Stimulated activated naive CD8-positive, alpha-beta T cell treated with anti-CD3 and anti-CD28 coated beads, Interleukin-15, amount 100 ng/mL, for 72 hours (primary cell): ENCODE data around the gene MYH7B.

ENCODE experiments used
- ATAC-seq: fragments of 150-1000 bp; cut with Tn5 transposase; 2 replicates; pipeline ENCODE4 v1.10.0; 2021; ENCODE audit warnings: mild to moderate bottlenecking, moderate library complexity
- DNase-seq, 2 donors: peaks; one replicate each; pipeline ENCODE4 v3.0.0; 2021 to 2022
- H3K27ac Mint-ChIP-seq, 2 donors: one replicate each; pipeline ENCODE4 v1.8.0; 2022; ENCODE audit warnings: mild to moderate bottlenecking in 2 of 2, mixed read lengths in 2 of 2, moderate library complexity in 2 of 2
- H3K27me3 Mint-ChIP-seq: one replicate; pipeline ENCODE4 v1.8.0; 2022; ENCODE audit warnings: mixed read lengths
- H3K4me1 Mint-ChIP-seq: one replicate; pipeline ENCODE4 v1.8.0; 2022; ENCODE audit warnings: mild to moderate bottlenecking, mixed read lengths
- H3K4me3 Mint-ChIP-seq, 2 donors: one replicate each; pipeline ENCODE4 v1.8.0; 2022; ENCODE audit warnings: mild to moderate bottlenecking in 2 of 2, mixed read lengths in 2 of 2, moderate library complexity in 1 of 2
- H3K9me3 Mint-ChIP-seq, 2 donors: one replicate each; pipeline ENCODE4 v1.8.0; 2022; ENCODE audit warnings: mixed read lengths in 2 of 2

Gene MYH7B

GRCh38 chr20:34990661-34991214 is 35.1 kb downstream of the MYH7B start:
- Mint-ChIP-seq H3K27ac (peak overlapping the region in 1 of 2 donors; percentile 85), H3K4me1 (no peaks in the 10 kb centered on the region), H3K27me3 (no peaks in the 10 kb centered on the region), H3K9me3 (no peaks in the 10 kb centered on the region), H3K4me3 (no peak overlapping the region)
- no peak for ATAC-seq
- no peak for DNase-seq

GRCh38 chr20:34992751-34993417 is 37.2 kb downstream of the MYH7B start:
- H3K27me3 Mint-ChIP-seq, result no peaks in the 10 kb centered on the region
- H3K9me3 Mint-ChIP-seq, result no peaks in the 10 kb centered on the region
- DNase-seq (no peak), ATAC-seq (no peak)
- no peaks in the 10 kb centered on the region for H3K4me1 Mint-ChIP-seq
- no peak overlapping the region for H3K4me3 Mint-ChIP-seq
- peak overlapping the region in 1 of 2 donors; percentile 79 for H3K27ac Mint-ChIP-seq

- Mint-ChIP-seq H3K27me3 (no peaks in the 10 kb centered on the region), H3K4me3 (no peak overlapping the region), H3K27ac (peak overlapping the region in 1 of 2 donors; percentile 45), H3K4me1 (no peaks in the 10 kb centered on the region), H3K9me3 (no peaks in the 10 kb centered on the region)
- ATAC-seq, result no peak
- no peak for DNase-seq
Measured at GRCh38 chr20:34993941-34994508, 38.4 kb downstream of the MYH7B start.

GRCh38 chr20:34994509-34995131 is 39.0 kb downstream of the MYH7B start:
- Mint-ChIP-seq H3K4me1 (no peaks in the 10 kb centered on the region), H3K27ac (no peak overlapping the region), H3K4me3 (no peak overlapping the region), H3K27me3 (no peaks in the 10 kb centered on the region), H3K9me3 (no peaks in the 10 kb centered on the region)
- ATAC-seq, result no peak
- no peak for DNase-seq

- DNase-seq (no peak), ATAC-seq (no peak)
- no peaks in the 10 kb centered on the region for H3K27me3 Mint-ChIP-seq
- no peaks in the 10 kb centered on the region for H3K9me3 Mint-ChIP-seq
- H3K4me1 Mint-ChIP-seq, result no peaks in the 10 kb centered on the region
- H3K4me3 Mint-ChIP-seq, result no peak overlapping the region
- peak overlapping the region in 1 of 2 donors; percentile 71 for H3K27ac Mint-ChIP-seq
Measured at GRCh38 chr20:34995192-34995591, 39.5 kb downstream of the MYH7B start.

- no peaks in the 10 kb centered on the region for H3K4me1 Mint-ChIP-seq
- H3K27ac Mint-ChIP-seq, result no peak overlapping the region
- ATAC-seq, result no peak
- no peaks in the 10 kb centered on the region for H3K27me3 Mint-ChIP-seq
- H3K4me3 Mint-ChIP-seq, result no peak overlapping the region
- H3K9me3 Mint-ChIP-seq, result no peaks in the 10 kb centered on the region
- DNase-seq, result no peak
Measured at GRCh38 chr20:34995696-34996095, 40.0 kb downstream of the MYH7B start.

- Mint-ChIP-seq H3K9me3 (no peaks in the 10 kb centered on the region), H3K27me3 (no peaks in the 10 kb centered on the region), H3K4me3 (no peak overlapping the region), H3K4me1 (no peaks in the 10 kb centered on the region), H3K27ac (peak overlapping the region in 1 of 2 donors; percentile 68)
- DNase-seq, result no peak
- ATAC-seq, result peak; percentile 26
Measured at GRCh38 chr20:34996243-34997028, 40.8 kb downstream of the MYH7B start.

GRCh38 chr20:34997131-34997561 is 41.5 kb downstream of the MYH7B start:
- H3K27ac Mint-ChIP-seq, result no peak overlapping the region
- ATAC-seq (peak; percentile 2), DNase-seq (no peak)
- no peak overlapping the region for H3K4me3 Mint-ChIP-seq
- no peaks in the 10 kb centered on the region for H3K4me1 Mint-ChIP-seq
- H3K27me3 Mint-ChIP-seq, result no peaks in the 10 kb centered on the region
- no peaks in the 10 kb centered on the region for H3K9me3 Mint-ChIP-seq

GRCh38 chr20:34997774-34998173 is 42.1 kb downstream of the MYH7B start:
- Mint-ChIP-seq H3K27me3 (no peaks in the 10 kb centered on the region), H3K27ac (peak overlapping the region; percentile 4 to 75), H3K9me3 (no peaks in the 10 kb centered on the region), H3K4me1 (no peaks in the 10 kb centered on the region), H3K4me3 (no peak overlapping the region)
- ATAC-seq, result no peak
- no peak for DNase-seq

GRCh38 chr20:34998331-34998950 is 42.8 kb downstream of the MYH7B start:
- Mint-ChIP-seq H3K9me3 (no peaks in the 10 kb centered on the region), H3K27ac (peak overlapping the region in 1 of 2 donors; percentile 31), H3K4me3 (no peak overlapping the region), H3K27me3 (no peaks in the 10 kb centered on the region), H3K4me1 (no peaks in the 10 kb centered on the region)
- no peak for DNase-seq
- ATAC-seq, result no peak

GRCh38 chr20:34999021-34999451 is 43.4 kb downstream of the MYH7B start:
- ATAC-seq (no peak), DNase-seq (no peak)
- Mint-ChIP-seq H3K9me3 (no peaks in the 10 kb centered on the region), H3K4me1 (no peaks in the 10 kb centered on the region), H3K27ac (no peak overlapping the region), H3K4me3 (no peak overlapping the region), H3K27me3 (no peaks in the 10 kb centered on the region)

GRCh38 chr20:34999782-35000181 is 44.1 kb downstream of the MYH7B start:
- peak overlapping the region in 1 of 2 donors; percentile 27 for H3K27ac Mint-ChIP-seq
- DNase-seq (no peak), ATAC-seq (no peak)
- H3K9me3 Mint-ChIP-seq, result no peaks in the 10 kb centered on the region
- no peak overlapping the region for H3K4me3 Mint-ChIP-seq
- H3K27me3 Mint-ChIP-seq, result no peaks in the 10 kb centered on the region
- no peaks in the 10 kb centered on the region for H3K4me1 Mint-ChIP-seq

- Mint-ChIP-seq H3K27ac (peak overlapping the region in 1 of 2 donors; percentile 84), H3K27me3 (no peaks in the 10 kb centered on the region), H3K4me1 (no peaks in the 10 kb centered on the region), H3K4me3 (no peak overlapping the region), H3K9me3 (no peaks in the 10 kb centered on the region)
- ATAC-seq (no peak), DNase-seq (no peak)
Measured at GRCh38 chr20:35000311-35000921, 44.7 kb downstream of the MYH7B start.

GRCh38 chr20:35000922-35001595 is 45.4 kb downstream of the MYH7B start:
- no peaks in the 10 kb centered on the region for H3K4me1 Mint-ChIP-seq
- H3K9me3 Mint-ChIP-seq, result no peaks in the 10 kb centered on the region
- H3K27ac Mint-ChIP-seq, result peak overlapping the region in 1 of 2 donors; percentile 84
- ATAC-seq, result no peak
- no peak overlapping the region for H3K4me3 Mint-ChIP-seq
- no peaks in the 10 kb centered on the region for H3K27me3 Mint-ChIP-seq
- DNase-seq, result no peak
